ENCODE results near the gene PRKD2.

DNA sequence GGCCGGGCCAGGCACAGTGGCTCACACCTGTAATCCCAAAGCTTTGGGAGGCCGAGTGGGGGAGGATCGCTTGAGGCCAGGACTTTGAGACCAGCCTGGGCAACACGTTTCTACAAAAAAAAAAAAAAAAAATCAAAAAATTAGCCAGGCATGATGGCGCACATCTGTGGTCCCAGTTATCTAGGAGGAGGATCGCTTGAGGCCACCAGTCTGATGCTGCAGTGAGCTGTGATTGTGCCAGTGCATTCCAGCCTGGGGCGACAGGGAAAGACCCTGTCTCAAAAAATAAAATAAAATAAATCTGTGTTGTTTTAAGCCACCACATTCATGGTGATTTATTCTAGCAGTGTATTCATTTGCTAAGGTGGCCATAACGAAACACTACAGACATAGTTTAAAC lies 51.8 kb downstream of the PRKD2 start:
- TF ChIP-seq, protein P1, sequence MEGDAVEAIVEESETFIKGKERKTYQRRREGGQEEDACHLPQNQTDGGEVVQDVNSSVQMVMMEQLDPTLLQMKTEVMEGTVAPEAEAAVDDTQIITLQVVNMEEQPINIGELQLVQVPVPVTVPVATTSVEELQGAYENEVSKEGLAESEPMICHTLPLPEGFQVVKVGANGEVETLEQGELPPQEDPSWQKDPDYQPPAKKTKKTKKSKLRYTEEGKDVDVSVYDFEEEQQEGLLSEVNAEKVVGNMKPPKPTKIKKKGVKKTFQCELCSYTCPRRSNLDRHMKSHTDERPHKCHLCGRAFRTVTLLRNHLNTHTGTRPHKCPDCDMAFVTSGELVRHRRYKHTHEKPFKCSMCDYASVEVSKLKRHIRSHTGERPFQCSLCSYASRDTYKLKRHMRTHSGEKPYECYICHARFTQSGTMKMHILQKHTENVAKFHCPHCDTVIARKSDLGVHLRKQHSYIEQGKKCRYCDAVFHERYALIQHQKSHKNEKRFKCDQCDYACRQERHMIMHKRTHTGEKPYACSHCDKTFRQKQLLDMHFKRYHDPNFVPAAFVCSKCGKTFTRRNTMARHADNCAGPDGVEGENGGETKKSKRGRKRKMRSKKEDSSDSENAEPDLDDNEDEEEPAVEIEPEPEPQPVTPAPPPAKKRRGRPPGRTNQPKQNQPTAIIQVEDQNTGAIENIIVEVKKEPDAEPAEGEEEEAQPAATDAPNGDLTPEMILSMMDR (conservative IDR thresholded peaks at IDR 0.05 in 1 of 2, IDR thresholded peaks at IDR 0.05 in 1 of 2; ENCODE audit: low read depth in 1 of 2, low read length in 2 of 2), result no peak
- TF ChIP-seq EZH2 (IDR thresholded peaks at IDR 0.05; ENCODE audit: low read length, missing control alignments), result no peak

All from fibroblast of lung (primary cell).